Mesothelial cell of epicardium (in vitro differentiated cells): ENCODE measurements around the gene DBR1. TPM values are rescaled to one million over a fixed set of nuclear protein-coding genes. Genes with fewer than 3 reads are reported as not detected.

Experiments used
- DNase-seq, 2 experiments: peaks; one replicate each; pipeline ENCODE4 v3.0.0; 2021; ENCODE audit warnings: low spot score in 2 of 2; ENCODE audit not compliant: unreplicated experiment in 2 of 2
- H3K27ac Mint-ChIP-seq: 2 replicates; pipeline ENCODE4 v1.8.0; 2021; ENCODE audit warnings: mixed read lengths
- H3K27me3 Mint-ChIP-seq: 2 replicates; pipeline ENCODE4 v1.8.0; 2021; ENCODE audit warnings: low read depth, mixed read lengths
- H3K36me3 Mint-ChIP-seq: 2 replicates; pipeline ENCODE4 v1.8.0; 2021; ENCODE audit warnings: mixed read lengths
- H3K4me1 Mint-ChIP-seq: 2 replicates; pipeline ENCODE4 v1.8.0; 2021; ENCODE audit warnings: mixed read lengths
- H3K4me3 Mint-ChIP-seq: 2 replicates; pipeline ENCODE4 v1.8.0; 2021; ENCODE audit warnings: mild to moderate bottlenecking, moderate library complexity, mixed read lengths
- H3K9me3 Mint-ChIP-seq: 2 replicates; pipeline ENCODE4 v1.8.0; 2021; ENCODE audit warnings: mixed read lengths
- total RNA-seq: library from RNA; stranded (reverse); gene quantifications from 3 replicates; pipeline ENCODE4 v1.2.1, GENCODE V29; 2021
- TF ChIP-seq, protein P1 (sequence below): fragments of 200-600 bp; sonication (generic); IDR thresholded peaks from one replicate; pipeline ENCODE4 v1.5.0; 2021; ENCODE audit warnings: antibody characterized with exemption; ENCODE audit not compliant: unreplicated experiment

Gene DBR1
- total RNA-seq, 1 donor from 2014 or later = 19.3 TPM

DNA sequence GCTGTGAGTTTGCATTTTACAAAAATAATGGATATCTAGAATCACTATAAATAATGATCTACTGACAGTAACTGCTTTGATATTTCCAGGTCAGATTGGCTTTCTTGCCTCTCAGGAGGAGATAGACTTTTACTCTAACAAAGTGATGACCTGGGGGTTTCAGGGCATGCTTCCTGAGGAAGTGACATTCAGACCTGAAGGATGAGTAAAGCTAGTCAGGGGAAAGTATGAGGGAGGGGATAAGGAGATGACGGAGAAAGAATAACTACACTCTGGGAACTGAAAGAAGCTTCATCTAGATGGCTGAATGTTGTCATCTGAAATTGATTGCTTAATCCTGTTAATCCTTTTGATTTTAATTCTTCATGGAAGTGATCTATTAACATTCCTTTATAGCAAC, 44.5 kb upstream of the DBR1 start:
- Mint-ChIP-seq H3K4me3 (no peak overlapping the region), H3K4me1 (peaks cover 3% of the 10 kb centered on the region), H3K36me3 (peaks cover 5% of the 10 kb centered on the region), H3K27ac (no peak overlapping the region), H3K9me3 (no peaks in the 10 kb centered on the region), H3K27me3 (no peaks in the 10 kb centered on the region)
- TF ChIP-seq, protein P1, sequence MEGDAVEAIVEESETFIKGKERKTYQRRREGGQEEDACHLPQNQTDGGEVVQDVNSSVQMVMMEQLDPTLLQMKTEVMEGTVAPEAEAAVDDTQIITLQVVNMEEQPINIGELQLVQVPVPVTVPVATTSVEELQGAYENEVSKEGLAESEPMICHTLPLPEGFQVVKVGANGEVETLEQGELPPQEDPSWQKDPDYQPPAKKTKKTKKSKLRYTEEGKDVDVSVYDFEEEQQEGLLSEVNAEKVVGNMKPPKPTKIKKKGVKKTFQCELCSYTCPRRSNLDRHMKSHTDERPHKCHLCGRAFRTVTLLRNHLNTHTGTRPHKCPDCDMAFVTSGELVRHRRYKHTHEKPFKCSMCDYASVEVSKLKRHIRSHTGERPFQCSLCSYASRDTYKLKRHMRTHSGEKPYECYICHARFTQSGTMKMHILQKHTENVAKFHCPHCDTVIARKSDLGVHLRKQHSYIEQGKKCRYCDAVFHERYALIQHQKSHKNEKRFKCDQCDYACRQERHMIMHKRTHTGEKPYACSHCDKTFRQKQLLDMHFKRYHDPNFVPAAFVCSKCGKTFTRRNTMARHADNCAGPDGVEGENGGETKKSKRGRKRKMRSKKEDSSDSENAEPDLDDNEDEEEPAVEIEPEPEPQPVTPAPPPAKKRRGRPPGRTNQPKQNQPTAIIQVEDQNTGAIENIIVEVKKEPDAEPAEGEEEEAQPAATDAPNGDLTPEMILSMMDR = no peak
- no peak for DNase-seq

DNA sequence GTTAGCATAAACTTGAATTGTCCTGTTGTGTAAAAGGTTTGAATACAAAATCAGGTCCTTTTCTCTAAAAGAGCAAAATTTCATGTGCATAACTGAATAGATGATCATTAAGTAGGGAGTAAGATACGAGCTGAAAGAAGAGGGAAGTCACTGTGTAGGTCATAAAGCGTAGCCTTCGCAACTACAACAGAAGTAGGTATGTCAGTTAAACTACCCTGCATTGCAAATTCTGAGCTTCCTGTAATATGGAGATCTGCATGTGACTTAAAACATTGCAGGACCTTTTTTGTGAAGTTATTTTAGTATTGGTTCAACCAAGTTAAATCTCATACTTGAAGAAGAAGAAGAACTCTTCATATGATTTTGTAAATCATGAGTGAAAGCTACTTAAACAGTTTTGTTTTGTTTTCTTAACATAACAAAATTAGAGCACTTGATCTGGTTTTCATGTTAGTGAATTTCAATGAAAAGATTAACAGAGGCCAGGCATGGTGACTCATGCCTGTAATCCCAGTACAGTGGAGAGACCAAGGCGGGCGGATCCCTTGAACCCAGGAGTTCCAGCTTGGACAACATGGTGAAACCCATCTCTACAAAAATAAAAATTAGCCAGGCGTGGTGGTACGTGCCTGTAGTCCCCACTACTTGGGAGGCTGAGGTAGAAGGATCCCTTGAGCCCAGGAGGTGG, 38.8 kb upstream of the DBR1 start:
- no peaks in the 10 kb centered on the region for H3K27me3 Mint-ChIP-seq
- no peak overlapping the region for H3K4me3 Mint-ChIP-seq
- H3K27ac Mint-ChIP-seq = no peak overlapping the region
- H3K4me1 Mint-ChIP-seq = peaks cover 14% of the 10 kb centered on the region
- peaks cover 13% of the 10 kb centered on the region for H3K36me3 Mint-ChIP-seq
- TF ChIP-seq, protein P1 = no peak
- DNase-seq = no peak
- no peaks in the 10 kb centered on the region for H3K9me3 Mint-ChIP-seq

DNA sequence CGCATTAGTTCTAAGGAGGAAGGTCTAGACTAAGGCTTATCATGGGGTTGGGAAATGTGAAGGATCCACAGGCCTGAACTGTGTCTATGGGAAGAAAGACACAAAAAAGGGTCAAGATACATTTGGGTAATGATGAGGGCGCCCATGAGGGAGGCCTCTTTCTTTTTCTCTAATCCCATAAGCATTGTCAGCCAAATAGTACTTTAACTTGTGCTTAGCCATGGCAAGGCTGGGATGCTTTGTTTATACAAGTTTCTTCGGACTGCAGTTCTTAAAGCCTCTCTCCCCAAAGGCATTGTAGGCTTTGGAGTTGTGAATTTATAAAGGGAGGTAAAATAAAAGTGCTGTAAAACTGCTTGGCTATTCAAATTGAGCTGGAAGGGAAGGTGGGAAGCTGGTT, 35.8 kb upstream of the DBR1 start:
- H3K36me3 Mint-ChIP-seq = peaks cover 16% of the 10 kb centered on the region
- peaks cover 14% of the 10 kb centered on the region for H3K4me1 Mint-ChIP-seq
- DNase-seq = no peak
- H3K4me3 Mint-ChIP-seq = no peak overlapping the region
- TF ChIP-seq, protein P1 = no peak
- H3K27ac Mint-ChIP-seq = no peak overlapping the region
- H3K27me3 Mint-ChIP-seq = no peaks in the 10 kb centered on the region
- H3K9me3 Mint-ChIP-seq = peaks cover 2% of the 10 kb centered on the region

DNA sequence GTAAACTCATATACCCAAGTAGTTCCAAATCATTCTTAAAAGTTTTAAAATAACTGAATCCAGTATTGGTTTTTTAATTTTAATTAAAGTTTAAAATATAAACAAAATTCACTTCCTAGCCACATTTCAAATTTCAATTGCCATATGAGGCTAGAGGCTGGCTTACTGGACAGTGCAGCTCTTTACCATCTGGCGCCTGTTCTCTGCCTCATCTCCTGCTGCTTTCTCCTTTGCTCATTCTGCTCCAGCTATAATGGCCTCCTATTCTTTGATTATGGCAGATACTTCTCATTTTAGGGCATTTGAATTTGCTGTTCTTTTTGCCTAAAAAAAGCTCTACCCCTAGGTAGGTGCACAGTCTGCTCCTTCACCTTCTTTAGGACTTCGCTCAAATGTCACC, 31.5 kb upstream of the DBR1 start:
- Mint-ChIP-seq H3K9me3 (peaks cover 2% of the 10 kb centered on the region), H3K27ac (no peak overlapping the region), H3K4me1 (peaks cover 14% of the 10 kb centered on the region), H3K4me3 (no peak overlapping the region), H3K27me3 (no peaks in the 10 kb centered on the region), H3K36me3 (peaks cover 3% of the 10 kb centered on the region)
- DNase-seq = no peak
- TF ChIP-seq, protein P1 = no peak

DNA sequence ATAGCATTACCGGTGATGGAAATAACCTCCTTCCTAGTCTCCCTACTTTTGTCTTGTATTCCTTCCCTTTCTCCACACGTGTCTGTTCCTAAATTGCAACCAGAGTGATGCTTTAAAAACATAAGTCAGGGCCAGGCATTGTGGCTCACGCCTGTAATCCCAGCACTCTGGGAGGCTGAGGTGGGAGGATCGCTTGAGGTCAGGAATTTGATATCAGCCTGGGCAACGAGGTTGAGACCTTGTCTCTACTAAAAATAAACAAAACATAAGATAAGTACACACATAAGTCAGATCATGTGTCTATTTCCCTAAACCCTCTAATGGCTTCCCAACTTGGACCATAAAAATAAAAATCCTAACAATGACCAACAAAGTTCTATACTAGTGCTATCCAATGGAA, 30.8 kb upstream of the DBR1 start:
- Mint-ChIP-seq H3K9me3 (peaks cover 2% of the 10 kb centered on the region), H3K27me3 (no peaks in the 10 kb centered on the region), H3K4me3 (no peak overlapping the region), H3K27ac (no peak overlapping the region), H3K36me3 (peaks cover 3% of the 10 kb centered on the region), H3K4me1 (peaks cover 14% of the 10 kb centered on the region)
- TF ChIP-seq, protein P1 = no peak
- DNase-seq = no peak
